Glomerular visceral epithelial cell (primary cell): ENCODE measurements around the gene RAPSN.

ENCODE experiments used
- DNase-seq: peaks from one replicate; pipeline ENCODE4 v3.0.0-alpha.2; 2016; ENCODE audit errors: extremely low spot score

RAPSN gene

DNA sequence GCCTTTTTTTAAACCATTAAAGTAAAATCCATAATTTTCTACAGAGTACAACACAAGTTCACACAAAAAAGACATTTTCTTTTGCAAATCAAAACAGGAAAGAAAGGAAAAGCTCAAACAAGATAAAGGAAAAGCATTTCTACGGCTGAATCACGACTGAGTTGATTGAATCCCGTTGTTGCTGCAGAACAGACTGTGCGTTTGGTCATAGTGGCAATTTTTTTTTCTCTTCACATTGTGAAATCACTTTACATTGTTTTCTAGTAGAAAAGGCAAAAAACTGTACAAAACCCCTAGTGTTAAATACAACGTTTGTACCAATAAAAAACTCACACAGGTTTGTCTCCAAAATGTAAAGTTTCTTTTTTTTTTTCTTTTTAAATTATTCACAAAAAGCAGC lies 17.3 kb upstream of the RAPSN start:
- DNase-seq = no peak

DNA sequence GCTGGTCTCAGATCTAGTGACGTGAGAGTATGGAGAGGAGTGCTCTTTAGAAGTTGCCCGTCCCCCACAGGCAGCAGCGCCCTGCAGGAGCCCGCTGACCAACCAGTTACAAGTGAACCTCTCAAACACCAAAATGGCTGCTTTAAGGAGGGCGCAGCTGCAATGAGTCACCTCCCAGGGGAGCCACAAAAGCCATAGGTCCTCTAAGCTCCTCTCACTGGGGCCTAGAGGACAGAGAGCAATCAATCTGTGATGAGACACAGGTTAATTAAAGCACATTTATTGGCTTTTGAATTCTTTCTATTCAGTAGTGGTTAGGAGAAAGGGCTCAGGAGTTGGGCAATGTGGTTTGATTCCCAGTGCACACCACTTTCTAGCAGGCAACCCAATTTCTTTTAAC lies 15.5 kb upstream of the RAPSN start:
- DNase-seq = no peak

DNA sequence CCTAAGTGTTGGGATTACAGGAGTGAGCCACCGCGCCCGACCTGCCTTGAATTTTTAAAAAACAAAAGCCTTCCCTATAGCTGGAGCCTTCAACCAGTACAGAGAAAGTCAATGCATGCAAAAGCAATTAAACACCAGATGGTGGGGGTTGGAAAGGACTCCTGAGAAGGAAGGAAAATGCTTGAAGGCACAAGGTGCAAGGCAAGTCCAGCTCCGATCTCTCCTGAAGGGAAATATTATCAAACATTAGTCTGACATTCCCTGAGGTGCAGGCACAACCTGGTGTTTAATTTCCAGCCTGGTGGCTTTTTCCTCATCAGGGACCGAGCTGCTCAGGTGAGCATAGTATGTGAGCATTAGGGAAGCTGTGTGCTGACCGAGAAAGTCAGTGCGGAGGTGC lies 12.9 kb upstream of the RAPSN start:
- DNase-seq = no peak

DNA sequence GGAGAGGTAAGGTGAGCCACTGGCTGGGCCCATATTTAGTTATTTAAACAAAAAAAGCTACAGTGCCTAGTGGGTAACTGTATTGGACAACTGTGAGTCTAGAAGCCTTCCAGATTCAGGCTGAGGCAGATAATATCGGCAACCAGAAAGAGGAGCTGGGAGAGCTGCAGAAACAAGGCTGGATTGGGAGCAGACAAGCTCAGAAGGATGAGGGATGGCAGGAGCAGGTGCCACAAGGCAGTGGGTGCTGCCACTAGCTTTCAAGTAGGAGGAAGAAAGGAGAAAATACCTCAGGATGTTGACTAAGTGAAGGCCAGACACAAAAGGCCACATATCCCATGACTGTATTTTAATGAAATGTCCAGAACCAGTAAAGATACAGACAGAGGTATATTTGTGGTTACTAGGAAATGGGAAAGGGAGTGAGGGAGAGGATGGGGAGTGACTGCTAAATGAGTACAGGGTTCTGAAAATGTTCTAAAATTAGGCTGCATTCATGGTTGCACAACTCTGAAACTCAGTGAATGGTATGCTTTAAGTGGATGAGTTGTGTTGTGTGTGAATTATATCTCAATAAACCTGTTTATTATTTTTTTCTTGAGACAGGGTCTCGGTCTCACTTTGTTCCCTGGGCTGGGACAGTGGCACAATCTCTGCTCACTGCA lies 11.8 kb upstream of the RAPSN start:
- no peak for DNase-seq

DNA sequence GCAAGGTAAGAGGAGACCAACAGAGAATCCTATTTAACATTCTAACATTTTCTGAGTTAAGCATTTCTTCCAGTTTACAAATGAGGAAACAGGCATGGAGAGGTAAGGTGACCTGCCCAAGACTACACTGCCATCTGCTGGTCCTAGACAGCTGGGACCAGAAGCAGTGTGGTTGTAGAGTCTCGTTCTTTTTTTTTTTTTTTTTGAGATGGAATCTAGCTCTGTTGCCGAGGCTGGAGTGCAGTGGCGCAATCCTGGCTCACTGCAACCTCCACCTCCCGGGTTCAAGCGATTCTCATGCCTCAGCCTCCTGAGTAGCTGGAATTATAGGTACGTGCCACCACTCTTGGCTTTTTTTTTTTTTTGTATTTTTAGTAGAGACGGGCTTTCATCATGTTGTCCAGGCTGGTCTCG lies 5.3 kb upstream of the RAPSN start:
- DNase-seq = peak; percentile 80

DNA sequence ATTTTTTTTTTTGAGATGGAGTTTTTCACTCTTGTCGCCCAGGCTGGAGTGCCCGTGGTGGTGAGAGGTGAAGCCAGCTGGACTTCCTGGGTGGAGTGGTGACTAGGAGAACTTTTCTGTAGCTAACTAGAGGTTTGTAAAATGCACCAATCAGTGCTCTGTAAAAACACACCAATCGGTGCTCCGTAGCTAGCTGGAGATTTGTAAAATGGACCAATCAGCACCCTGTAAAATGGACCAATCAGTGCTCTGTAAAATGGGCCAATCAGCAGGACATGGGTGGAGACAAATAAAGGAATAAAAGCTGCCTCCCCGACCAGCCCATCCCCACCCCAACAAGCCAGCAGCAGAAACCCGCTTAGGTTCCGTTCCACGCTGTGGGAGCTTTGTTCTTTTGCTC lies 4.4 kb upstream of the RAPSN start:
- DNase-seq = no peak

DNA sequence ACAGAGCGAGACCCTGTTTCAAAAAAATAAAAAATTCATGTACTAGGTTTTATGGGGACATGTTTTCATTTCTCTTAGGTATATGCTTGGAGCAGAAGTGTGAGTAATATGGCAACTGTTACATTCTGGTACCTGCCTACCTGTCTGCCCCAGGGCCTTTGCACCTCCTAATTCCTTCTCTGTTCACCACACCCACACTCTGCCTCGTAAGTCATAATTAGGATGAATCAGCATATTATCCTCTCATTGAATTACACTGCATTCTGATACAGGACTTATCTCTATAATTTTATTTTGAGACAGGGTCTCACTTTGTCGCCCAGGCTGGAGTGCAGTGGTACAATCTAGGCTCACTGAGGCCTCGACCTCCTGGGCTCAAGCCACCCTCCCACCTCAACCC lies 3.1 kb upstream of the RAPSN start:
- no peak for DNase-seq

DNA sequence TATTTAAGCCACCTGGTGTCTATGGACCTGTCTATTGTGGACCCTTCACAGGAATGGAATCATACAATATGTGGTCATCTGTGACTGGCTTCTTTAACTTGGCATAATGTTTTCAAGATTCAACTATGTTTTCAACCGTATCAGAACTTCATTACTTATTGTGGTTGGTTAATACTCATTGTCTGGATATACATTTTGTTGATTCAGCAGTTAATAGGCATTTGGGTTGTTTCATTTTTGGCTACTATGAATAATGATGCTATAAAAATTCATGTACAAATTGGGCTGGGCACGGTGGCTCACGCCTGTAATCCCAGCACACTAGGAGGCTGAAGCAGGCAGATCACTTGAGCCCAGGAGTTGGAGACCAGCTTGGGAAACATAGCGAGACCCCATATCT lies 2.5 kb upstream of the RAPSN start:
- DNase-seq = no peak

DNA sequence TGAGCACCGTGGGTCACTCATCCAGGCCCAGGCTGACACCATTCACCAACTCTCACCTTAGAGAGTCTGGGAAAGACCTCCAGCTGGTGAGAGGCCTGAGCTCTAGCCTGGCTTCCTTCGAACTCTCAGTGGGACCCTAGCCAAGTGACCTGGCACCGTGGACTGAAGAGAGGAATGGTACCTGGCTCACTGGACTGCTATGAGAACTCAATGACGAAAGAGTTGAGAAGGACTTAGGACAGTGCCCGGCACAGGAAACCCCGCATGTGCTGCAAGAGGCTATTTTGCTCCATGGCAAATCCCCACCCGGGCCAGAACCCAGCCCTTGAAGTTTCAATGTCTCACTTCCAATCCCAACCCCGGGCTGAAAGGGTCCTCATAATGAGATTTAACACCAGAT lies 605 bp upstream of the RAPSN start:
- no peak for DNase-seq

DNA sequence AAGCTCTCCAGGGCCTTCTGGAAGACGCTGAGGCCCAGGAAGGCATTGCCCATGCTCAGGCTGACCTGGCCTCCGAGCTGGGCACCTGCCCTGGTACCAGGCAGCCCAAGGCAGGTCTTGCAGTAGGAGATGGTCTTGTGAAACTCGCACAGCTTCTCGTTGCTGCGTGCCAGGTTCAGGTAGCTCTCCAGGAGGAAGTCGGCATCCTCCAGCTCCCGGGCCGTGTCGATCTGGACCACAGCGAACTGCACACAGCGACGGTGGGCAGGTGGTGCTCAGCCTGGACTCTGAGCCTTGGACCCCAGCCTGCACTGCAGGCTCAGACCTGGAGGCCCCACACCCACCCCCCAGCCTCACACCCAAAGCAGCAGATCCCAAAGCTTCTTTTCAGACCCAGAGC lies 1.0 kb downstream of the RAPSN start:
- no peak for DNase-seq

DNA sequence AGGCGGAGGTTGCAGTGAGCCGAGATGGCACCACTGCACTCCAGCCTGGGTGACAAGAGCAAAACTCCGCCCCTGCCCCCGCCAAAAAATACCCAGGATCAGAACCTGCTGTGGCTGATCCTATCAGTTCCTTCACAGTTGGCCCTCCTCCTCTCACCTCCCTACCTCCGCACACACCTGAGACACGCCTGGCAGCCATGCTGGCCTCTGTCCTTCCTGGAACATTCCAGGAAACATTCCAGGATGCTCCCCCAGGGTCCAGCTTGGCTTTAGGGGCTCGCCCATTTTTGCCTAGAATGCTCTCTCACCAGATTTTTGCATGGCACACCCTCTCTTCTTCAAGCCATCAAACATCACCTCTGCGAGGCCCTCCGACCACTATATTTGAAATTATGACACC lies 2.1 kb downstream of the RAPSN start:
- no peak for DNase-seq

DNA sequence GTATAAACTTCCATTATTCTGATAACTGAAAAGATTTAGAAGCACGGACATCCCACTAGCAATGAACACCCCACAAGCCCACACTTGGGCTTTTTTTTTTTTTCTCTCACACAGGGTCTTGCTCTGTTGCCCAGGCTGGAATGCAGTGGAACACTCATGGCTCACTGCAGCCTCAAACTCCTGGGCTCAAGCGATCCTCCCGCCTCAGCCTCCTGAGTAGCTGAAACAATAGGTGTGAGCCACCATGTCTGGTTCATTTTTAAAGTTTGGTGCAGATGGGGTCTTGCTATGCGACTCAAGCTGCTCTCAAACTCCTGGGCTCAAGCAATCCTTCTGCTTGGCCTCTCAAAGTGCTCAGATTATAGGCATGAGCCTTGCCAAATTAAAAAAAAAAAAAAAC lies 3.1 kb downstream of the RAPSN start:
- no peak for DNase-seq

DNA sequence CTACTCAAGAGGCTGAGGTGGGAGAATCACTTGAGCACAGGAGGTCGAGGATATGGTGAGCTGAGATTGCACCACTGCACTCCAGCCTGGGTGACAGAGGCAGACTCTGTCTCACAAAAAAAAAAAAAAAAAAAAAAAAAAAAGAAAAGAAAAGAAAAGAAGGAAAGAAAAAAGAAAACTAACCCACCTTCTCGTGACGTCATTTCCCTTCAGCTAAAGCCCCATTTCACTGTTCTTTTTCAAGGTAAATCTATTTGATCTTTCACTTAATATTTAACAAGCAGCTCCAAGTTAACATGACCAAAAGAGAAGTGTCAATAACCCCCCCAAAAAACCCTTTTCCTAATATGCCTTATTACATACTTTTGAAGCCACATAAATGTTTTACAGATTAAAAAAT lies 5.1 kb downstream of the RAPSN start:
- no peak for DNase-seq

DNA sequence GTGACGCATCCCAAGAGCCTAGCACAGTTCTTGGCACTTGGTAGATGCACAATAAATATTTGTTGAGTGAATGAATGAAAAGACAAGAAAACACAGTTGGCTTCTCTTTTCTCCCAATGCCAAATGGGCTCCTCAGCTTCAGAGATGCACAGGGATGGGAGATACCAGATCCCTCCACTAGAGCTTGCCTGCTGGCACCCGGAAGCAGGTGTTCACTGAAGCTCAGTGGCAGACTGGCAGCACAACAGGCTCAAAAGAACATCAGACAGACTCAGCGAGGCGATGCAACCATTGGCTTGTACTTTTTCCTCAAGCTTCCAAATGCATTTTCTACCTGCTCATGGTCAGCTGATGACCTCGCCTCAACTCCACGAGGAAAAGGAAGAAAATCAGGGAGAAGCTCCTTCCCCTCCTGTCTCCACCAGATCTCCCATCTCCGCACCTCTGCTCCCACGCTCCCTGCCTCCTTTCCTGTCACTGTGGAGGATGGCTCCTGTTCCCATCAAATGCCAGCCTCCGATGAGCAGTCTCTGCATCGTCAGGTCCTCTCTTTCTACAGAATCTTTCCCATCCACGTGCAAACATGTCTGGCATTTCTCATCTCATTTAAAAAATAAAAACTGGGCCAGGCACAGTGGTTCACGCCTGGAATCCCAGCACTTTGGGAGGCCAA lies 5.8 kb downstream of the RAPSN start:
- DNase-seq = no peak

DNA sequence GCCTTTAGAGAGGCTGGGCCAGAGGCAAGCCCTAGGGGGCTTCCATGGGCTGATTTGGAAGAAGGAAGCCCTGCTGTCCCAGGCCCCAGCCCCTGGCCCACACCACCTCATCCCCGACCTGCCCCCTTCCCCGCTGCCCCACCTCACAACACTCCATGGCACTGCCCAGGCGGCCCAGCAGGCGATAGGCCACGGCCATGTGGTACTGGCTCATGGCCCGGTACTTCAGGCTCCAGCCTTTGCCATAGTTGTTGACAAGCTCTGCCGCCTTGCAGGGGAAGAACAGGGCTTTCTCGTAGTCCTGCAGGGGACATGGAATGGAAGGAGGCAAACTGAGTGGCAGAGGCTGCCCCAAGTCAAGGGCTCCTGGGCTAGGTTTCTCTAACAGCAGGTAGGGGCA lies 6.4 kb downstream of the RAPSN start:
- no peak for DNase-seq

DNA sequence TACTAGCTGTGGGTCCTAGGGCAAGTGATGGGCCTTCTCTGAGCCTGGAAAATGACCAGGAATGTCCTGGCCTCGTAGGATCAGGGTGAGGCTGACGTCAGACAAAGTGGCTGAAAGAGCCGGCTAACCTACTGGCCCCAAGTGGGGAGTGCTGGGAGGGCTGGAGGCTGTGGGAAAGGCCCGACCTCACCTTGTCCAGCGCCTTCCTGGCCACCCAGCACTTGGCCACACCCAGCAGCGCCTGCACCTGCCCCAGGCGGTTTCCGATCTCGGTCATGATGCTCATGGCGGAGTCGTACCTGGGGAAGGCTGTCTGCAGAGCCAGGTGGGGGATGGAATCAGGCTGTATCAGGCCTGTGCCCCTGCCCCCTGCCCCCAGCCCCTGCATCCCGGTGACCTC lies 7.5 kb downstream of the RAPSN start:
- no peak for DNase-seq

DNA sequence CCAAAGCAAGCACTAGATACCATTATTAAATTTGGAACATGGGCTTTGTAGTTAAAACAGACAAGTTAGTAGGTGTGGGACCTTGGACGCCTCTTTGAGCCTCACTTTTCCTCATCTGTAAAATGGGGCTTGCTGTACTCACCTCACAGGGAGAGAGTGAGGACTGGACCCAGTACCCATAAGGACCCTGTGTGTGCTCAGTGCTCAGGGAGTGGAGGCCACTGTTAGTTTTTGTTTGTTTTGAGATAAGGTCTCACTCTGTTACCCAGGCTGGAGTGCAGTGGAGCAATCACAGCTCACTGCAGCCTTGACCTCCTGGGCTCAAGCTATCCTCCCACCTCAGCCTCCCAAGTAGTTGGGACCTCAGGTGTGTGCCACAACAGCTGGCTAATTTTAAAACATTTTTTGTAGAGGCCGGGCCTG lies 8.9 kb downstream of the RAPSN start:
- no peak for DNase-seq

DNA sequence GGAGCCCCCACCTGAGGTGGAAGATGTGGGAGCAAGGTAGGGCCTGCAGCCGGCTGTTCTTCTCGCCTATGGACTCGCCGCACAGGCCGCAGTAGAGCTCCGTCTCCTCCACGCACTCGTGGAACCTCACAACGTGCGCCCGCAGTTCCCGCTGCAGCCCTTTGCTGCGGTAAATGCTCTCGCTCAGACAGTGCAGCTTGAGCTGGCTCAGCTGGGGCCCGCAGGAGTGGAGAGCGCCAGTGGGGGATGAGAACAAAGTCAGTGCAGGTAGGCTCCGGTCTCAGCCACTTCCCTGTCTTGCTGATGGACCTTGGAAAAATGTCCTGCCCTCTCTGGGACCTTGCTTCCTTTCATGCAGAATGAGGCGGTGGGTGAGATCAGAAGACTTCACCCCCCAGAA lies 10.2 kb downstream of the RAPSN start:
- no peak for DNase-seq

DNA sequence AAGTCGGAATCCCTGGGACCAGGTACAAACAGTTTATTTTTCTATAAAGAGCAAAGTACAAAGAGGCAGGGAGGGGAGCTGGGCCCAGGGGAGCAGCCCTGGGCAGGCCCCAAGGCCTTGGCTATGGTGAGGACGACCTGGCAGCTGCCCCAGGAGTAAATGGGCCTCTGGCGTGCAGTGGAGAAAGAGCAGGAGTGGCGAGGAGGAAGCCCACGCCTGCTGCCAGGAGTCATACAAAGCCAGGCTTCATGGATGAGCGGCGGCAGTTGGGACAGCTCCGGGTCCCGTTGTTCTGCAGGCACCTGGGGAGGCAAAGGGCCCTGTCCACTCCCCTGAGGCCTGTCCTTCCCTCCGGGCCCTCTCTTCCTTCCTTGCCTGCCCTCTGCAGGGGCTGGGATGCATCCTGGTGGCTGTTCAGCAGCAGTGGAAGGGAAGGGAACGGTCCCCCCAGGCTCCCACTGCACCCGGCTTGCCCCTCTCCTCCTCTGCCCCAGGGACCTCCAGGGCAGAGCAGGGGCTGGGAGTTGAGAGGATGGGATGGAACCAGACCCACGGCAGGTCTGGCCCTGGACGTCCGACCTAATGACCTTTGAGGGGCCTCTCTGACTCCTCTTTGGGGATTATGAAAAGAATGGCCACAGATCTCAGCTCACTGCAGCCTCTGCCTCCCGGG lies 11.1 kb downstream of the RAPSN start:
- DNase-seq = no peak

DNA sequence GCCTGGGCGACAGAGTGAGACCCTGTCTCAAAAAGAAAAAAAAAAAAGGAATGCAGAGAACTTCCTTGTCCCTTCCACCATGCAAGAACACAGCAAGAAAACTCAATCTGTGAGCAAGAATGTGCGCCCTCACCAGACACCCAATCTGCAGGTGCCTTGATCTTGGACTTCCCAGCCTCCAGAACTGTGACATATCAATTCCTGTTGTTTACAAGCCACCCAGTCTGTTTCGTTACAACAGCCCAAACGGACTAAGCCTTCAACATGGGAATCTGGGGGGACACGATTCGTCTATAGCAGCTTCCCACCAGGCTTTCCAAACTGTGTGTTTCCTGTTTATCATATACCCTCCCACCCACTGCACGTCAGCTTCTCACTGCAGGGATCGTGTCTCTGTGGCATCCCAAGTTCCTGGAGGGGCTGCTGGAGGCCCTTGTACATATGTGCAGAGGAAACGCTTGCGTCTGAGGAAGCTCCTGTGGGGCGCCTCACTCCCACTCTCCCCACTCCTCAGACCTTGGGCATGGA lies 11.7 kb downstream of the RAPSN start:
- DNase-seq = no peak

DNA sequence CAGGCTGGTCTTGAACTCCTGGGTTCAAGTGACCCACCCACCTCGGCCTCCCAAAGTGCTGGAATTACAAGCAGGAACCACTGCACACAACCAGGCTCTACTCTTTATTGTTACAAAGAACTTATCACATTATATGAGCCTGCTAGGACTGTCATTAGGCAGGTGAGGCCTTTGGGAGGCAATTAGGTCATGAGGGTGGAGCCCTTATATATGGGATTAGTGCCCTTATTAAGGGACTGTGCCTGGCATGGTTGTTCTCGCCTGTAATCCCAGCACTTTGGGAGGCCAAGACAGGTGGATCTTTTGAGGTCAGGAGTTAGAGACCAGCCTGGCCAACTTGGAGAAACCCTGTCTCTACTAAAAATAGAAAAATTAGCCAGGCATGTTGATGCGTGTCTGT lies 12.2 kb downstream of the RAPSN start:
- DNase-seq = no peak

DNA sequence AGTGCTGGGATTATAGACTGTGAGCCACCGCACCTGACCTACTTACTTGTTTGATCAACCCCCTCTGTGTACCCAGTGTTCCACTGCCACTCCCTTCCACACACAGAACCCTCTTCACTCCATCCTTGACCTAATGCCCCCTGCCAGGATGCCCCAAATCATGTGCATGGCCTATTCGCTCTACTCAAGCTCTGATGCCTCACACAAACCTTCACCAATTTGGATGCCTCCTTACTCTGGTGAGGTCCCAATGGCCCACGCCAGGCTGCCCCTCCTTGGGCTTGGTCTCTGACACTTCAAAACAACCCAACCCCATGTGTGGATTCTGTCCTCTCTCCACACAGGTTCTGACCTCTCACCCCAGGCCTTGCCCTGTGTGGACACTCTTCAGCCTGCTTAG lies 13.2 kb downstream of the RAPSN start:
- DNase-seq = no peak
